Kidney epithelial cell (primary cell): ENCODE measurements around the gene TTLL5. TPM values are rescaled to one million over a fixed set of nuclear protein-coding genes. Genes with fewer than 3 reads are reported as not detected.

Source experiments
- DNase-seq: peaks from one replicate; pipeline ENCODE4 v3.0.0-alpha.2; 2010; ENCODE audit warnings: low read depth
- H3K27me3 ChIP-seq: 2 replicates; pipeline ENCODE4 v1.6.0; 2011; ENCODE audit warnings: low read length; ENCODE audit not compliant: control insufficient read depth, insufficient read depth
- H3K36me3 ChIP-seq: 2 replicates; pipeline ENCODE4 v1.5.1; 2011; ENCODE audit warnings: low read length; ENCODE audit not compliant: control insufficient read depth, insufficient read depth
- H3K4me3 ChIP-seq: 2 replicates; pipeline ENCODE4 v1.5.1; 2011; ENCODE audit warnings: low read depth, mild to moderate bottlenecking, control low read depth, low read length
- CTCF ChIP-seq: IDR thresholded peaks from 2 replicates; pipeline ENCODE4 v1.5.1; 2011; ENCODE audit warnings: mild to moderate bottlenecking, moderate library complexity, low read length, control low read depth, inconsistent platforms; ENCODE audit not compliant: insufficient read depth, poor library complexity, severe bottlenecking
- total RNA-seq: library from RNA; depleted of rRNA; stranded (reverse); fragments of >200 nt; gene quantifications from 2 replicates; pipeline ENCODE4 v1.2.3, GENCODE V29; 2015

TTLL5 gene
- total RNA-seq, 1 donor from 2014 or later, result 24.7 TPM

GRCh38 chr14:75646762-75647161, 14.3 kb upstream of the TTLL5 start:
- DNase-seq, result no peak
- H3K4me3 ChIP-seq, result no peak overlapping the region
- no peaks in the 10 kb centered on the region for H3K27me3 ChIP-seq
- no peak for TF ChIP-seq CTCF
- H3K36me3 ChIP-seq, result no peaks in the 10 kb centered on the region

DNA sequence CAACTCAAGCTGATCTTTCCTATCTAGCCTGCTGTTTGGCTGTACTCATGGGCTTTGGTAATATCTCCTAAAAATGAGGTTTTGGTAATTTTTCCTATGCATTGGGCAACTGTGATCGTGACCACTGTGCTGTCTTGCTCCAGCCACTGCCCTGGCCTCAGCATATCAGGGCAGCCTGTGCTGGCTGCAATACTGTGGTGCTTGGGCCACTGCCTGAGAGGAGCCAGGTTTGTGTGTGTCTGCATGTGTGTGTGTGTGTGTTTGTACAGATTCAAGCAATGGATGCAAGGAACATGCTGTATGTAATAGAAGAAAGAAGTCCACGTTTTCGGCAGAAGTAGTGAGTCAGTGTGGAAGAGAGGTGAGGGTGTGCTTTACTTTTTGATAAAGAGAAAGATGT, 13.4 kb upstream of the TTLL5 start:
- Histone ChIP-seq H3K27me3 (no peaks in the 10 kb centered on the region), H3K36me3 (no peaks in the 10 kb centered on the region), H3K4me3 (no peak overlapping the region)
- no peak for DNase-seq
- TF ChIP-seq CTCF, result no peak

DNA sequence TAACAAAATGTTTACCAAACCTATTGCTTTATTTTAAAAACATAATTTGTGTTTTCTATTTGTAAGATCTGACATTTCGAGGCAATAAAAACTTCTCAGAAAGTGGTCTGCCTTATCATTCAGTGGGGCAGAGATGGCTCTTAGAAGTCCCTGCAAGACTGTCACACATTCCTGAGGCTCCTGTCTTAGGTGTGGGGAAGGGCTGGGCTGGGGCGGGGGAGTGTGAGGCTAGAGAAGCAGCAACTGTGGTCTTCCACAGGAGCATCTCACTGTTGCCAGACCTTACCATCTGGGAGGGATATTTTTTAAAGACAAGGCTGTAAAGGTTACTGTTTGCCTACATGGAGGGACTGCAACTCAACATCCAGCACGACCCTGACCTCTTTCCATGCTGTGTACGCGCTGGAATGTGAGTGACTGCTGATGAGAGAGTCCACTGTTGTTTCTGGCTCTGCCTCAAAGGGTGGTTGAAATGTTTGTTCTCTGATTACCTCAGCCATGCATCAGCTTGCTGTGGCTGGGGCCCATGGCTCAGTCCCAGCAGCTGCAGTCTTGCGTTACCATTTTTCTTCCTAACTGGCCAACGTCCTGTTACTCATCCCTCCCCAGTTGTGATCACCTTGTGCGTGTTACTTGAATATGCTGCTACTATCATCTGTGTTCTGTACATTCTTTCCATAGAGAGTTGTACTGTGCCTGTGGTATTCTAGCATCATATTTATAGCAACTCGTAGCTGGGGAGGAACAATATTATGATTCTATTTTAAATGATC, 12.8 kb upstream of the TTLL5 start:
- no peaks in the 10 kb centered on the region for H3K36me3 ChIP-seq
- H3K4me3 ChIP-seq, result no peak overlapping the region
- H3K27me3 ChIP-seq, result no peaks in the 10 kb centered on the region
- no peak for TF ChIP-seq CTCF
- peak; percentile 94 for DNase-seq

GRCh38 chr14:75649337-75649736, 11.7 kb upstream of the TTLL5 start:
- Histone ChIP-seq H3K36me3 (no peaks in the 10 kb centered on the region), H3K4me3 (no peak overlapping the region), H3K27me3 (no peaks in the 10 kb centered on the region)
- TF ChIP-seq CTCF, result no peak
- DNase-seq, result no peak

DNA sequence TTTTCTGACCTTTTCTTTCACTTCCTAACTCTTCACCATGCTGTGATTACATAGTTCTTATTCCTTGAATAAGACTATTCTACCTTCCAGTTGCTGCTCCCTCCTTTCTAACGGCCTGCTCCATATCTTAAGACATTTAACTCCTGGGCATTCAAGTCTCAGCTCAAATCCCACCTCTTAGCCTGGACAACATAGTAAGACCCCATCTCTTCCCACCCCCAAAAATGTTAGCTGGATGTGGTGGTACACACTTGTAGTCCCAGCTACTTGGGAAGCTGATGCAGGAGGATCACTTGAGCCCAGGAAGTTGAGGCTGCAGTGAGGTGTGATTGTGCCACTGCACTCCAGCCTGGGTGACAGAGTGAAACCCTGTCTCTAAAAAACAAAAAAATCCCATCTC, 11.3 kb upstream of the TTLL5 start:
- no peak for TF ChIP-seq CTCF
- H3K4me3 ChIP-seq, result no peak overlapping the region
- H3K27me3 ChIP-seq, result no peaks in the 10 kb centered on the region
- no peak for DNase-seq
- H3K36me3 ChIP-seq, result no peaks in the 10 kb centered on the region

DNA sequence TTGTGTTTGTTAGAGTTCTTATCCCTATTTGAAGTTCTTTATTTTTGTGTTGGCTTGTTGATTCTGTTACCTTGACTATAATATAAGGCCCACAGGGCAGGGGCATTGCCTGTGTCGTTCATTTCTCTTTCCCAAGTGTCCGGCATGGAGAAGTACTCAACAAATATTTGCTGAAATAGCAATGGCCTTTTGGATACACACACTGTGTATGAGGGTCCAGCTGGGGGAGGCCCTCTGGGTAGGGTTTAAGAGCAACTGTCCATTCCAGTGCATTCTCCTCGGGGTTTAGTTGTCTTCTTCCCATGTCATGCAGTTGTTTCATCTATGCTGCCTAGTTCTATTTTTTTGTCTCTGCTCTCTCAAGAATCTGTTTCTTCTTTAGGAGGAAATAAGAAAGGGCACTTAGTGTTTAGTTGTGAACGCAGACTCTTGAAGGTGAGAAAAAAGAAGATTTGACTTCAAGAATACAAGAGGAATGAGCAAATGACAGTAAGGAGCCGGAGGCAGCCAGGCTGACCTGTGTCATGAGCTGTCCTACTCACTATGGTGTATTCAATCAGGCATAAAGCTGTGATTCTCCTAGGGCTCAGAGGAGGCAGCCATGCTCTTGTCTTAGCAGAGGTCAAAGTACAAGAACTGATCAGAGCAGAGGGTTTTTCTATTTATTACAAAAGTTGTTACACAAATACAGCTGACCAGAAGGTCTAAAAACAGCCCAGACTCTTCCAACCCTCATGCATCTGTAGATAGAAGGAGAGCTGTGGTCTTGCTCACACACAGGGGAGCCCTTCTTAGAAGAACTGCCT, 10.6 kb upstream of the TTLL5 start:
- Histone ChIP-seq H3K36me3 (no peaks in the 10 kb centered on the region), H3K4me3 (no peak overlapping the region), H3K27me3 (no peaks in the 10 kb centered on the region)
- no peak for DNase-seq
- TF ChIP-seq CTCF, result no peak
